Activated CD4-positive, alpha-beta T cell treated with anti-CD3 and anti-CD28 coated beads for 36 hours (primary cell): Measurements from ENCODE around the gene KRTAP5-9. TPM values are rescaled to one million over a fixed set of nuclear protein-coding genes. Genes with fewer than 3 reads are reported as not detected.

Experiments
- ATAC-seq: fragments of 200-7000 bp; cut with Tn5 transposase; one replicate; pipeline ENCODE4 v1.10.0; 2021; ENCODE audit warnings: mild to moderate bottlenecking, moderate library complexity
- CTCF ChIA-PET: fragments of 350-600 bp; sonication (Branson Sonifier 250); formaldehyde crosslinking; loops from one replicate; lab custom pipeline; 2021; ENCODE audit warnings: antibody characterized with exemption; lab: Charles Lee
- POLR2A ChIA-PET: fragments of 350-600 bp; sonication (Branson Sonifier 250); formaldehyde crosslinking; loops from one replicate; lab custom pipeline; 2021; ENCODE audit warnings: antibody characterized with exemption, inconsistent platforms; lab: Charles Lee
- DNase-seq: peaks from one replicate; pipeline ENCODE4 v3.0.0-alpha.2; 2020
- H3K27ac Mint-ChIP-seq: one replicate; pipeline ENCODE4 v1.8.0; 2021; ENCODE audit warnings: mixed read lengths
- H3K27me3 Mint-ChIP-seq: one replicate; pipeline ENCODE4 v1.8.0; 2021; ENCODE audit warnings: mixed read lengths
- H3K36me3 Mint-ChIP-seq: one replicate; pipeline ENCODE4 v1.8.0; 2021; ENCODE audit warnings: low read depth, mixed read lengths
- H3K4me1 Mint-ChIP-seq: one replicate; pipeline ENCODE4 v1.8.0; 2021; ENCODE audit warnings: mixed read lengths
- H3K4me3 Mint-ChIP-seq: one replicate; pipeline ENCODE4 v1.8.0; 2021; ENCODE audit warnings: mild to moderate bottlenecking, moderate library complexity, mixed read lengths
- H3K9me3 Mint-ChIP-seq: one replicate; pipeline ENCODE4 v1.8.0; 2021; ENCODE audit warnings: low read depth, mixed read lengths
- intact Hi-C, 2 experiments: fragments of 100-400 bp; cut with DNase I in 1 of 2; cut with micrococcal nuclease in 1 of 2; formaldehyde crosslinking; loops; one replicate each; pipeline versions ENCODE4 v1.14.2 to v1.15.1; 2022 to 2024; cut with DNase I, micrococcal nuclease
- total RNA-seq, 2 experiments: library from RNA; stranded (reverse); gene quantifications; one replicate each; pipeline ENCODE4 v1.2.3, GENCODE V29; 2021

Gene KRTAP5-9
- total RNA-seq, 2 experiments from 2014 or later = 0.21 TPM; not detected in 1

DNA sequence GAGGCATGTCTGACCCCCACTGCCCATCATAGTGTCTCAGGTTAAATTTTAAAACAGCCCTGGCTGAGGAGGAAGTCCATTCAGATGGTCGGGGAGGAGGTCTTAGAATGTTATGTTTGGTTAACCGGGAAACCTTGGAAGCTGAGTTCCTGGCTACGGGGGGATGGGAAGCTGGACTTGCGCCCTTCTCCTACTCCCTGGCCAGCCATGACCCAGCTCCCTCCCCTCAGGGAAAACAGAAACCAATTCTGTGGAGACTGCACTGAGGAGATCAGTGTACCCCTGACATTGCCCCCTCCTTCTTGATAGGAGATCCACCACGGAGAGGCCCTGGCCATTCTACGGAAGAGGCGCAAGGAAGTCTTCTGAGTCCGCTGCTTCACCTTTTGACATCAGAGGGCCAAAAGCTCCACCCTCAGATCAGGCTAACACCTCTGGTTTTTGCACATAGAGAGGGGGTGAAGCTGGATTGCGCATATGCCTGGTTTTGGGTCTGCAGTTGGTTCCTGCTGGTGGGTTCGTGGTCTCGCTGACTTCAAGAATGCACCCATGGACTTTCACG lies 2.7 kb upstream of the KRTAP5-9 start:
- intact Hi-C loops = no loop called here
- H3K27me3 Mint-ChIP-seq = peaks cover 20% of the 10 kb centered on the region
- no peak overlapping the region for H3K27ac Mint-ChIP-seq
- CTCF ChIA-PET = no interaction called here
- POLR2A ChIA-PET = no interaction called here
- peaks cover 9% of the 10 kb centered on the region for H3K9me3 Mint-ChIP-seq
- DNase-seq (no peak), ATAC-seq (no peak)
- H3K4me3 Mint-ChIP-seq = no peak overlapping the region
- peaks cover 22% of the 10 kb centered on the region for H3K4me1 Mint-ChIP-seq
- no peaks in the 10 kb centered on the region for H3K36me3 Mint-ChIP-seq

DNA sequence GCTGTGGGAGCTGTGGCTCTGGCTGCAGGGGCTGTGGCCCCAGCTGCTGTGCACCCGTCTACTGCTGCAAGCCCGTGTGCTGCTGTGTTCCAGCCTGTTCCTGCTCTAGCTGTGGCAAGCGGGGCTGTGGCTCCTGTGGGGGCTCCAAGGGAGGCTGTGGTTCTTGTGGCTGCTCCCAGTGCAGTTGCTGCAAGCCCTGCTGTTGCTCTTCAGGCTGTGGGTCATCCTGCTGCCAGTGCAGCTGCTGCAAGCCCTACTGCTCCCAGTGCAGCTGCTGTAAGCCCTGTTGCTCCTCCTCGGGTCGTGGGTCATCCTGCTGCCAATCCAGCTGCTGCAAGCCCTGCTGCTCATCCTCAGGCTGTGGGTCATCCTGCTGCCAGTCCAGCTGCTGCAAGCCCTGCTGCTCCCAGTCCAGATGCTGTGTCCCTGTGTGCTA lies 514 bp downstream of the KRTAP5-9 start:
- H3K27me3 Mint-ChIP-seq = peaks cover 16% of the 10 kb centered on the region
- CTCF ChIA-PET = no interaction called here
- no peak for ATAC-seq
- H3K4me1 Mint-ChIP-seq = peaks cover 9% of the 10 kb centered on the region
- H3K36me3 Mint-ChIP-seq = no peaks in the 10 kb centered on the region
- H3K9me3 Mint-ChIP-seq = no peaks in the 10 kb centered on the region
- no peak overlapping the region for H3K4me3 Mint-ChIP-seq
- intact Hi-C loops = no loop called here
- no peak for DNase-seq
- POLR2A ChIA-PET = no interaction called here
- H3K27ac Mint-ChIP-seq = no peak overlapping the region

DNA sequence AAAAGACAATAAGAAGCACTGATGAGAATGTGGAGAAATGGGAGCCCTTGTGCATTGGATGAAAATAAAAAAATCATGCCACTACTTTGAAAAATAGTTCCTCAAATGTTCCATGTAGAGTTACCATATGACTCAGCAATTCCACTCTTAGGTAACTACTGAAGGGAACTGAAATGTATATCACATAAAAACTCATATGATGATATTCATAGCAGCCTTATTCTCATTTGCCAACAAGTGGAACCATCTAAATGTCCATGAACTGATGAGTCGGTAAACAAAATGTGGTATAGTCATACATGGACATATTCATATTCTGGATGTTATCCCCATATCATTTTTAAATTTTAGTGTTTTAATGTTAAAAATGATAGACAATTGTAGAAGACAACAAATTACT lies 3.5 kb downstream of the KRTAP5-9 start:
- H3K9me3 Mint-ChIP-seq = no peaks in the 10 kb centered on the region

DNA sequence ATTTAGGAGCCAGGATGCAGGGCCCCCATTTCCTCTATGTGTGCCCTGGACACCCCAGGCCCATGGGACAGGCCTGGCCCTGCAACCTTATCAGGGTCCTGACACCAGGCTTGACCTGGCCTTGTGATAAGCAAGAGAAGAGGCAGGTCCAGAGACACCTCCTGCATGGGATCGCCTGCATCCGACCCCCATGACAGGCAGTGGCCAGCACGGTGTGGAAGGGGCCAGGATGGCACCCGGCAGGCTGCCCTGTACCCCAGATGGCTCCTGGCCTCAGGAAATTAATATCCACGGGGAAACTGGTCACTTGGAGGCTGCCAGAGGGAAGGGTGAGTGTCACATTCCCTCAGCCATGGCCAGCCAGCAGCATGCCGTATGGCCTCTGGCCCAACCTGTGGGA lies 6.8 kb downstream of the KRTAP5-9 start:
- Mint-ChIP-seq H3K4me1 (peaks cover 2% of the 10 kb centered on the region), H3K9me3 (no peaks in the 10 kb centered on the region), H3K27me3 (peaks cover 17% of the 10 kb centered on the region), H3K27ac (no peak overlapping the region), H3K4me3 (no peak overlapping the region), H3K36me3 (no peaks in the 10 kb centered on the region)
- ChIA-PET CTCF (no interaction called here), POLR2A (no interaction called here)
- no peak for ATAC-seq
- no peak for DNase-seq
- intact Hi-C loops = no loop called here

More for the DNA sequence above, 3.5 kb downstream of the KRTAP5-9 start:
- ATAC-seq = no peak
- CTCF ChIA-PET = interaction anchor here (0.9 kb wide), 1 partner anchor 22 kb away, joined by 3 read pairs; no protein-coding TSS in a partner anchor
- POLR2A ChIA-PET = no interaction called here
- Mint-ChIP-seq H3K27me3 (peaks cover 14% of the 10 kb centered on the region), H3K4me3 (no peak overlapping the region), H3K27ac (no peak overlapping the region), H3K36me3 (no peaks in the 10 kb centered on the region), H3K4me1 (peaks cover 2% of the 10 kb centered on the region)
- no peak for DNase-seq
- intact Hi-C loops = no loop called here

- Mint-ChIP-seq H3K9me3 (no peaks in the 10 kb centered on the region), H3K36me3 (no peaks in the 10 kb centered on the region), H3K27me3 (peaks cover 15% of the 10 kb centered on the region), H3K27ac (no peak overlapping the region), H3K4me3 (no peak overlapping the region), H3K4me1 (peaks cover 2% of the 10 kb centered on the region)
- DNase-seq = no peak
- ChIA-PET POLR2A (no interaction called here), CTCF (no interaction called here)
- intact Hi-C loops = no loop called here
- no peak for ATAC-seq
These were observed 7.3 kb downstream of the KRTAP5-9 start for GRCh38 chr11:71555508-71555907.

GRCh38 chr11:71556018-71556417 lies 7.8 kb downstream of the KRTAP5-9 start:
- H3K4me3 Mint-ChIP-seq = no peak overlapping the region
- intact Hi-C loops = no loop called here
- ChIA-PET CTCF (no interaction called here), POLR2A (no interaction called here)
- no peak overlapping the region for H3K27ac Mint-ChIP-seq
- ATAC-seq (no peak), DNase-seq (no peak)
- no peaks in the 10 kb centered on the region for H3K36me3 Mint-ChIP-seq
- peaks cover 17% of the 10 kb centered on the region for H3K27me3 Mint-ChIP-seq
- H3K4me1 Mint-ChIP-seq = peaks cover 2% of the 10 kb centered on the region
- H3K9me3 Mint-ChIP-seq = no peaks in the 10 kb centered on the region

- CTCF ChIA-PET = no interaction called here
- Mint-ChIP-seq H3K9me3 (no peaks in the 10 kb centered on the region), H3K27ac (no peak overlapping the region), H3K4me1 (no peaks in the 10 kb centered on the region), H3K4me3 (no peak overlapping the region), H3K36me3 (no peaks in the 10 kb centered on the region), H3K27me3 (peaks cover 21% of the 10 kb centered on the region)
- intact Hi-C loops = no loop called here
- POLR2A ChIA-PET = no interaction called here
- ATAC-seq (no peak), DNase-seq (no peak)
These were observed 9.0 kb downstream of the KRTAP5-9 start for GRCh38 chr11:71557257-71557656.

DNA sequence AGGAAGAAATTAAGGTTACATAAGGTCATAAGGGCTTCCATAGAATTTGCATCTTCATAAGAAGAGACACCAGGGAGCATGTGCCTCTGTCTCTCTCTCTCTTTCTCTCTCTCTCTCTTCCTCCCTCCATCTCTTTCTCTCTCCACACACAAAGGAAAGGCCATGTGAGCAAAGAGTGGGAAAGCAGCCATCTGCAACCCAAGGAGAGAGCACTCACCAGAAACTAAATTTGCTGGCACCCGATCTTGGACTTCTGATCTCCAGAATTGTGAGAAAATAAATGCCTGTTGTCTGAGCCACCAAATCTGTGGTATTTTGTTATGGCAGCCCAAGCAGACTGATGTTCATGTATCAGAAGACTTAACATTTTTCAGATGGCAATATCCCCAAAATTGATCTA lies 10.8 kb downstream of the KRTAP5-9 start:
- intact Hi-C loops = no loop called here
- POLR2A ChIA-PET = no interaction called here
- DNase-seq (no peak), ATAC-seq (no peak)
- CTCF ChIA-PET = no interaction called here
- Mint-ChIP-seq H3K27me3 (peaks cover 29% of the 10 kb centered on the region), H3K36me3 (no peaks in the 10 kb centered on the region), H3K27ac (no peak overlapping the region), H3K4me3 (no peak overlapping the region), H3K4me1 (no peaks in the 10 kb centered on the region), H3K9me3 (no peaks in the 10 kb centered on the region)

- ATAC-seq (no peak), DNase-seq (no peak)
- Mint-ChIP-seq H3K9me3 (no peaks in the 10 kb centered on the region), H3K36me3 (no peaks in the 10 kb centered on the region), H3K27me3 (peaks cover 39% of the 10 kb centered on the region), H3K4me3 (no peak overlapping the region), H3K27ac (no peak overlapping the region), H3K4me1 (no peaks in the 10 kb centered on the region)
- intact Hi-C loops = no loop called here
- CTCF ChIA-PET = interaction anchor here (0.6 kb wide), 1 partner anchor 114 kb away, joined by 3 read pairs; the partner anchor contains the start of gene DHCR7
- POLR2A ChIA-PET = no interaction called here
These were observed 13.9 kb downstream of the KRTAP5-9 start for GRCh38 chr11:71562120-71562519.

- ChIA-PET CTCF (interaction anchor here (0.6 to 0.7 kb wide), 2 partner anchors 17 to 170 kb away, joined by 3 read pairs; no protein-coding TSS in a partner anchor), POLR2A (no interaction called here)
- Mint-ChIP-seq H3K27me3 (peaks cover 39% of the 10 kb centered on the region), H3K9me3 (no peaks in the 10 kb centered on the region), H3K36me3 (no peaks in the 10 kb centered on the region), H3K4me3 (no peak overlapping the region), H3K4me1 (no peaks in the 10 kb centered on the region), H3K27ac (no peak overlapping the region)
- intact Hi-C loops = no loop called here
- no peak for ATAC-seq
- peak; percentile 44 for DNase-seq
These were observed 15.2 kb downstream of the KRTAP5-9 start for GRCh38 chr11:71563406-71563805.

DNA sequence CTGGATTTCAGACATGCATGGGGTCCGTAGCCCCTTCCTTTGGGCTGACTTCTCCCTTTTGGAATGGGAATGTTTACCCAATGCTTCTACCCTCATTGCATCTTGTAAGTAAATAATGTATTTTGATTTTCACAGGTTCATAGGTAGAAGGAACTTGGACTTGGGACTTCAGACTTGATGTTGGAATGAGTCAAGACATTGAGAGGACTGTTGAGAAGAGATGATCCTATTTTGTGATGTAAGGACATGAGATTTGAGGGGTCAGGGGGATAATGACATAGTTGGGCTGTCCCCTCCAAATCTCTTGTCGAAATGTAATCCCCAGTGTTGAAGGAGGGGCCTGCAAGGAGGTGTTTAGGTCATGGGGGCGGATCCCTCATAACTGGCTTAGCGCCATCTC lies 16.2 kb downstream of the KRTAP5-9 start:
- DNase-seq (no peak), ATAC-seq (no peak)
- Mint-ChIP-seq H3K4me1 (no peaks in the 10 kb centered on the region), H3K27me3 (peaks cover 37% of the 10 kb centered on the region), H3K9me3 (no peaks in the 10 kb centered on the region), H3K4me3 (no peak overlapping the region), H3K27ac (no peak overlapping the region), H3K36me3 (no peaks in the 10 kb centered on the region)
- CTCF ChIA-PET = no interaction called here
- POLR2A ChIA-PET = no interaction called here
- intact Hi-C loops = no loop called here

- H3K4me3 Mint-ChIP-seq = no peak within 1 kb of the TSS
- ATAC-seq (no peak), DNase-seq (no peak)
- no peaks in the 10 kb centered on the region for H3K9me3 Mint-ChIP-seq
- ChIA-PET POLR2A (no interaction called here), CTCF (no interaction called here)
- no peak within 1 kb of the TSS for H3K27ac Mint-ChIP-seq
- peaks cover 37% of the 10 kb centered on the region for H3K27me3 Mint-ChIP-seq
- H3K36me3 Mint-ChIP-seq = no peaks in the 10 kb centered on the region
- H3K4me1 Mint-ChIP-seq = no peaks in the 10 kb centered on the region
- intact Hi-C loops = no loop called here
These were observed 17.0 kb downstream of the KRTAP5-9 start, which contains the start of gene KRTAP5-10 for GRCh38 chr11:71565263-71565662. TSS of gene KRTAP5-10 (plus strand) at chr11:71565563. CDS start at chr11:71565588, 25 bp downstream.
